H7 (cell line): ENCODE results near the gene STAMBPL1. TPM values are rescaled to one million over a fixed set of nuclear protein-coding genes. Genes with fewer than 3 reads are reported as not detected.
"Not testable (repeated sequence)": the region's sequence is repeated elsewhere in the genome, so short reads cannot be mapped to it uniquely, and the experiment has no call there.

Experiments
- DNase-seq: peaks from one replicate; pipeline ENCODE4 v3.0.0; 2012
- H3K27me3 ChIP-seq: 2 replicates; pipeline ENCODE4 v1.6.0; 2011; ENCODE audit warnings: mild to moderate bottlenecking, low read length; ENCODE audit not compliant: control insufficient read depth, insufficient read depth
- H3K36me3 ChIP-seq: replicated peaks from 2 replicates; pipeline ENCODE4 v1.5.1; 2011; ENCODE audit warnings: low read length; ENCODE audit not compliant: control insufficient read depth, insufficient read depth
- H3K4me3 ChIP-seq: 2 replicates; pipeline ENCODE4 v1.5.1; 2011; ENCODE audit warnings: low read depth, mild to moderate bottlenecking, control low read depth, low read length, moderate library complexity; ENCODE audit not compliant: insufficient read depth
- total RNA-seq: library from RNA; depleted of rRNA; stranded (reverse); fragments of >200 nt; shearing (Covaris generic); gene quantifications from 2 replicates; pipeline ENCODE4 v1.2.3, GENCODE V29; 2014

STAMBPL1 gene
- total RNA-seq, 1 experiment from 2014 or later, result 2.3 TPM

- no peak for DNase-seq
- Histone ChIP-seq H3K27me3 (no peaks in the 10 kb centered on the region), H3K36me3 (no peaks in the 10 kb centered on the region; the same call in none of the 2 replicates), H3K4me3 (no peak overlapping the region)
Observed at GRCh38 chr10:88913788-88914187, 33.7 kb downstream of the STAMBPL1 start.

DNA sequence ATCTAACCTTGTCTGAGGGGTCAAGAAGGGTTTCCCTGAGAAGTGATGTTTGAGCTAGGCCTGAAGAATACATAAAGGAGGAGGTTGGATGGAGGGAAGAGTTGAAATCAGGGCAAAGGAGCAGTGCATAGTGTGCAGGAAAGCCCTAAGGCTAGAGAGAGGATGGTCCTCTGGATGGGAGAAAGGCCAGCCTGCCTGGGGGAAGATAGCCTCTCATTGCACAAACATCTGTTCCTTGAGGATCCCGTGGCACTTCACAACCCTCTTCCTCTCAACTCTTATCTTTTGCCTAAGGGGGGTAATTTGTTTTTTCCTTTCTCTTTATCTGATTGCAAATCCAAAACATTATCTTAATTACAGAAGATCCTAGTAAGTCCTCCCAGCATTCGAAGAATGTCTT lies 35.7 kb downstream of the STAMBPL1 start:
- Histone ChIP-seq H3K27me3 (no peaks in the 10 kb centered on the region), H3K4me3 (no peak overlapping the region), H3K36me3 (no peaks in the 10 kb centered on the region; the same call in none of the 2 replicates)
- no peak for DNase-seq

GRCh38 chr10:88916231-88916630 lies 36.2 kb downstream of the STAMBPL1 start:
- Histone ChIP-seq H3K4me3 (no peak overlapping the region), H3K27me3 (no peaks in the 10 kb centered on the region), H3K36me3 (no peaks in the 10 kb centered on the region; the same call in none of the 2 replicates)
- no peak for DNase-seq

DNA sequence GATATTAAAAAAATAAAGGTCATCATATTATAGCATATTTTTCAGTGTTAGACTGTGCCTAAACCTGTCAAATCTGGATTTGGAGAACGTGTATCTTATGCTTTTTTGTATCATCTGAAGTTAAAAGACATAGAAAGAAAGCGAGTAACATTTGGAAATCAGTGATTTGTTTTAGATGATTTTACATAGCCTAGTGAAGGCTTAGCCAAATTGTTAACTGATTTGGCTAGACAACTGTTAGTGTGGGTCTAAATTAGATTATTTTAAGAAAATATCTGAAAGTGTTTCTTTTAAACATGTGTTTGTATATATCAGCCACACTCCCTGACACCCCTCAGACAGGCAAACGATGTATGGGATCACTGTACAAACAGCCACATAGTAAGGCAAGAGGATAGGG lies 36.9 kb downstream of the STAMBPL1 start:
- H3K27me3 ChIP-seq, result no peaks in the 10 kb centered on the region
- no peak for DNase-seq
- H3K36me3 ChIP-seq, result no peaks in the 10 kb centered on the region; the same call in none of the 2 replicates
- H3K4me3 ChIP-seq, result no peak overlapping the region

DNA sequence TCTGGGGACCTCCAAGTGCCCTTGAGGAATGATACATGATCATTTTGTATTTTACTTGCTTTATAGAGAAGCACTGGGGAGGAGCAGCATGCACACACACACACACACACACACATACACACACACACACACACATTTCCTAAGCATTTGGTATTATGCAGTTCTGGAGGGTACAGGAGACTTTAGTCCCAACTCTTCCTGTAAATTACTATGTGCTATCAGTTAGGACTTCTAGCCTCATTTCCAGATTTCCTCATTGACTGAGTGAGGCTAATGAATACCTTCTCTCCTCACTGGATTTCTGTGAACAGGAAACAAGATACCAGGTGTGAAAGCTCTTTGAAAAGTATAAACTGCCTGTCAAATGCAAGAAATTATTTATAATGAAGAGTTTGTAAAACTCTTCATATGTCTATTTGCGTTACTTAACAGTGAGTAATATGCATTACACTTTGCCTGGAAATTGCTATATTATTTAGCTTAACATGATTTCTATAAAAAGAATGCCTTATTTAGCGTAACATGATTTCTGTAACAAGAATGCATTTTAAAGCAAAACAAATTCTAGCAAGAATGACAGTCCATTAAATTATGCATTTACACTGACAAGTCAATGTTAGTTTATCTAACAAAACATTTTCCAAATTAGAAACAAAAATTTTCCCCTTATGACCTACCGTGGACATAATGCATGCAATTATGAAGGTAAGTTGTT lies 38.3 kb downstream of the STAMBPL1 start:
- no peaks in the 10 kb centered on the region for H3K27me3 ChIP-seq
- H3K4me3 ChIP-seq, result no peak overlapping the region
- H3K36me3 ChIP-seq, result no peaks in the 10 kb centered on the region; the same call in 1 of the 2 replicates
- DNase-seq, result no peak

- Histone ChIP-seq H3K27me3 (no peaks in the 10 kb centered on the region), H3K4me3 (no peak overlapping the region), H3K36me3 (no peaks in the 10 kb centered on the region; the same call in 1 of the 2 replicates)
- no peak for DNase-seq
Observed at GRCh38 chr10:88919041-88919440, 39.0 kb downstream of the STAMBPL1 start.

- Histone ChIP-seq H3K4me3 (no peak overlapping the region), H3K27me3 (no peaks in the 10 kb centered on the region), H3K36me3 (no peaks in the 10 kb centered on the region; the same call in 1 of the 2 replicates)
- DNase-seq, result no peak
Observed at GRCh38 chr10:88920198-88920597, 40.2 kb downstream of the STAMBPL1 start.

DNA sequence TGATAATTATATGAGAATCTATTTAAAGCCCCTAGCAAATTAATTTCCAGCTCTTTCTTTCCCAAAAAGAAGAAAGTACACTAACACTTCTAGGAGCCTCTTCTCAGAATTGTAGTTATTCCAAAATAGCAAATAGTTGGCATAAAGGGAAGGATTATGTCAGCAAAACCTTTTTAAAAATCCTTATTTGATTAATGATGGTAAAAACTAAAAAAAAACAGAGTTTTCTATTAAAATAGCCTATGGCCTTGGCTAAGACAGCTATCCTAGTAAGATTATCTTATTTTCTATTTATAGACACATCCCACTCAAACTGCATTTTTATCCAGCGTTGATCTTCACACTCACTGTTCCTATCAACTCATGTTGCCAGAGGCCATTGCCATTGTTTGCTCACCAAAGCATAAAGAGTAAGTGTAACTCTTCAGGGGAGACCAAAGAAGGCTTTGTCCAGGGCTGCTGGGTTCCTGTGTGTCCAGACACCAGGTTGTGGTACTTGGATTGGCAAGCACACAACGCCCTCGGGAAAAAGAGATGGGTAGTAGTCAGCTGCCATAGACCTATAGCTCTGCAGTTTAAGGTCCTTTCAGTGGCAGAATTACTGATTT lies 41.0 kb downstream of the STAMBPL1 start:
- Histone ChIP-seq H3K27me3 (no peaks in the 10 kb centered on the region), H3K36me3 (no peaks in the 10 kb centered on the region), H3K4me3 (no peak overlapping the region)
- DNase-seq, result no peak

- no peak for DNase-seq
- H3K36me3 ChIP-seq, result no peaks in the 10 kb centered on the region
- H3K27me3 ChIP-seq, result no peaks in the 10 kb centered on the region
- no peak overlapping the region for H3K4me3 ChIP-seq
Observed at GRCh38 chr10:88922041-88922440, 42.0 kb downstream of the STAMBPL1 start.

DNA sequence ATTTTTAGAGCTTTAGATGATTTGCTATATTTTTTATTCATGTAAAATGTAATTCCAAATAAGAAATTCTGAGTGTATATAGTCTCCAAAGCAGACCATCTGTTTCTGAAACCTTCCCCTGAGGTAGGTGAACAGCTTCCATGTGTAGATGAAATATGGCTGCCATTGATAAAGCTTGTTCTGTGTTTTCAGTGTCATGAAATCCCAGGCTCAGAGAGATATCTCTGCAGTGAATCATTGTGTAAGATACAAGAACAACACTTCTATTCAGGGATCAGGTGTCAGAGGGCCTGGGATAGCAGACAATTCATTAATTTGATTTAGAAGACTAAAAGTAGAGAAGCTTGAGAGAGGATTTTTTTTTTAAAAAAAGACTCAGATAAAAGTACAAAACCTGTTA lies 43.5 kb downstream of the STAMBPL1 start:
- no peak overlapping the region for H3K4me3 ChIP-seq
- H3K36me3 ChIP-seq, result no peaks in the 10 kb centered on the region
- H3K27me3 ChIP-seq, result no peaks in the 10 kb centered on the region
- DNase-seq, result no peak

DNA sequence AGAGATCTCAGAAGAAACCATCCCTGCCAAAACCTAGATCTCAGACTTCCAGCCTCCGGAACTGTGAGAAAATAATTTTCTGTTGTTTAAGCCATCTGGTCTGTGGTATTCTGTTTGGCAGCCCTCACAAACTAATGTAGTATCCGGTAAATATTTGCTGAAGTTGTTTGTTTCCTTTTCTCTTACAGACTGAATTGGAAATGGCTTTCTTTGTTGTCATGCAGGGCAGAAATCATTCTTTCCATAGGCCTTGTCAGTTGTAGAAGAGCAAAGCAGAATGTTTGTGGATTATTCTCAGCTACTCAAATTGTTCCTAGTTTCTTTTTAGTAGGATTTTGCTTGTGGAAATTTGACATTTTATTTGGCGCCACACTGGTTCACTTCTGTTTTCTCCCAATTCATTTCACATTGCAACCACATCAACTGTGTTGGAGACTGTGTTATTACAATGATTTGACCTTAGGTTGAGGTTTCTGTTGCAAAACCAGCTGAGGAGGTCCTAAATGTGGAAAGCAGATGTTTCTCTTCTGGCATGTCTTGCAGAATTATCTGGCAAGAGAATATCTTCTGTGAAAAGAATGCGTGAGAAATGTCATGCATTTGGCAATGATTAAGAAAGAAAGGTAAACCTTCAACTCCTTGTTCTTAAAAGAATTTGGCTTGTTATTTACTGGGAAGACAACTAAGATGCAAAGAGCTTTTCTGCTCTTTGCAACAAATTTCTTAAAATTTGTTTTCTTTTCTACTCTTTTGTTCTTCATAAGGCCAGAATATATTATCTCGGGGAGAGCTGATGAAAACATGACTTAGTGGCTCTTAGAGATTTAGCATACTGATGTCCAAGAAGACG lies 46.7 kb downstream of the STAMBPL1 start:
- H3K27me3 ChIP-seq, result no peaks in the 10 kb centered on the region
- H3K4me3 ChIP-seq, result no peak overlapping the region
- no peak for DNase-seq
- no peaks in the 10 kb centered on the region for H3K36me3 ChIP-seq

DNA sequence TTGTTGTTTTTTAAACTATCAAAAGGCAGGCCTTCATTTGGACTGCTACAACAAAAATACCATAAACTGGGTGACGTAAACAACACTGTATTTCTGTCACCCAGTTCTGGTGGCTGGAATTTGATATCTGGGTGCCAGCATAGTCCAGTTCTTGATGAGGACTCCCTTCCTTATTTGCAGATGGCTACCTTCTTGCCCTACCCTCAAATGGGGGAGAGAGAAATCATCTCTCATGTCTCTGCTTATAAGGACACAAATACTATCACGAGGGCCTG lies 47.3 kb downstream of the STAMBPL1 start:
- Histone ChIP-seq H3K4me3 (no peak overlapping the region), H3K36me3 (no peaks in the 10 kb centered on the region), H3K27me3 (no peaks in the 10 kb centered on the region)
- DNase-seq, result no peak

- no peak for DNase-seq
- Histone ChIP-seq H3K36me3 (no peaks in the 10 kb centered on the region), H3K27me3 (no peaks in the 10 kb centered on the region), H3K4me3 (no peak overlapping the region)
Observed at GRCh38 chr10:88928254-88928653, 48.2 kb downstream of the STAMBPL1 start.

DNA sequence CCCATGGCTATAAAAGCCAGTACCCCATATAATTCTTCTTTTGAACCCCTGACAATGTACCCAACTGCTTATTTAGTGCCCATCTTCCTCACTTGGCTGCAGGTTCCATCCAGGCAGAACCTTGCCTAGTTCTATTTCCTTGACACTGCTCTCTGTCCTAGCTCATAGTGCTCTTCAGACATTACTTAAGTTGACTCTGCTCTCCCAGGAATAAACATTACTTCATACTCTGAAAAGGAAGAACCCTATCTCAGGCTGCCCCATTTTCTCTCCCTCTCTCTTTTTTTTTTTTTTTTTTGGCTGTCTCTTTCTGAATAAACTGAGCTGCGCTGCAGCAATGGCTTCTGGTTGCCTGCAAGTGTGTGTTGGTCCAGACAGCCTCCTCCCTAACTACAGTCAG lies 51.5 kb downstream of the STAMBPL1 start:
- Histone ChIP-seq H3K36me3 (no peaks in the 10 kb centered on the region), H3K27me3 (no peaks in the 10 kb centered on the region), H3K4me3 (no peak overlapping the region)
- no peak for DNase-seq

DNA sequence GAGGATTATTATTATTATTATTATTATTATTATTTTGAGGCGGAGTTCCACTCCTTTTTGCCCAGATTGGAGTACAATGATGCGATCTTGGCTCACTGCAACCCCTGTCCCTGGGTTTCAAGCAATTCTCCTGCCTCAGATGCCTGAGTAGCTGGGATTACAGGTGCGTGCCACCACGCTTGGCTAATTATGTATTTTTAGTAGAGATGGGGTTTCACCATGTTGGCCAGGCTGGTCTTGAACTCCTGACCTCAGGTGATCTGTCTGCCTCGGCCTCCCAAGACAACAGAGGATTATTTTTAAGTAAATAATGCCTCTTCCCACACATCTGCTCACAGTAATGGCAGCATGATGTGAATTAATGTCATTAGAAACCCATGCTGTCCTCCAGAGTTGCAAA lies 52.0 kb downstream of the STAMBPL1 start:
- not testable (repeated sequence) for H3K27me3 ChIP-seq, DNase-seq, H3K4me3 ChIP-seq, H3K36me3 ChIP-seq
